Caco-2 (cell line): ENCODE data around the gene HIRA. TPM values are rescaled to one million over a fixed set of nuclear protein-coding genes. Genes with fewer than 3 reads are reported as not detected.

Experiments used
- BruUV-seq: library from RNA; stranded (reverse); fragments of 400-500 nt; replicated peaks from 2 replicates; lab custom pipeline; 2021; lab: Mats Ljungman, UMichigan
- CTCF ChIA-PET: fragments of 300-600 bp; sonication (Branson Sonifier 250); formaldehyde crosslinking; loops from one replicate; lab custom pipeline; 2022; ENCODE audit warnings: antibody characterized with exemption; lab: Charles Lee
- POLR2A ChIA-PET: fragments of 300-600 bp; sonication (Branson Sonifier 250); formaldehyde crosslinking; loops from one replicate; lab custom pipeline; 2022; ENCODE audit warnings: antibody characterized with exemption; lab: Charles Lee
- DNase-seq, 2 experiments: peaks; one replicate each; pipeline versions ENCODE4 v3.0.0 to v3.0.0-alpha.2; 2020 to 2022
- H3K27me3 ChIP-seq: replicated peaks from 2 replicates; pipeline ENCODE4 v1.6.0; 2011; ENCODE audit warnings: low read length; ENCODE audit not compliant: control insufficient read depth, insufficient read depth
- H3K36me3 ChIP-seq: 2 replicates; pipeline ENCODE4 v1.5.1; 2011; ENCODE audit warnings: low read length; ENCODE audit not compliant: control insufficient read depth, insufficient read depth
- H3K4me1 ChIP-seq: fragments of 250-450 bp; sonication (Bioruptor Pico); 2 replicates; pipeline ENCODE4 v1.5.1; 2020; ENCODE audit warnings: mild to moderate bottlenecking
- H3K4me3 ChIP-seq: 2 replicates; pipeline ENCODE4 v1.5.1; 2011; ENCODE audit warnings: low read depth, mild to moderate bottlenecking, control low read depth, low read length
- H3K9me3 ChIP-seq: fragments of 250-450 bp; sonication (Bioruptor Pico); 2 replicates; pipeline ENCODE4 v1.5.1; 2020; ENCODE audit warnings: mild to moderate bottlenecking, moderate library complexity
- H3K27ac Mint-ChIP-seq: one replicate; pipeline ENCODE4 v1.8.0; 2022; ENCODE audit warnings: mixed read lengths; ENCODE audit not compliant: unreplicated experiment
- H3K27me3 Mint-ChIP-seq: one replicate; pipeline ENCODE4 v1.8.0; 2022; ENCODE audit warnings: mixed read lengths; ENCODE audit not compliant: insufficient read depth, unreplicated experiment
- H3K36me3 Mint-ChIP-seq: one replicate; pipeline ENCODE4 v1.8.0; 2022; ENCODE audit warnings: mild to moderate bottlenecking, mixed read lengths; ENCODE audit not compliant: insufficient read depth, unreplicated experiment
- H3K4me1 Mint-ChIP-seq: one replicate; pipeline ENCODE4 v1.8.0; 2022; ENCODE audit warnings: low read depth, mixed read lengths; ENCODE audit not compliant: unreplicated experiment
- H3K4me3 Mint-ChIP-seq: one replicate; pipeline ENCODE4 v1.8.0; 2022; ENCODE audit warnings: mild to moderate bottlenecking, moderate library complexity, mixed read lengths; ENCODE audit not compliant: unreplicated experiment
- H3K9me3 Mint-ChIP-seq: one replicate; pipeline ENCODE4 v1.8.0; 2022; ENCODE audit warnings: mixed read lengths; ENCODE audit not compliant: unreplicated experiment
- CTCF ChIP-seq, 2 experiments: fragments of 200-600 bp in 1 of 2; IDR thresholded peaks; 1 replicate in 1 of 2; 2 replicates in 1 of 2; pipeline versions ENCODE4 v1.5.1 to v1.8.0; 2011 to 2022; ENCODE audit warnings: antibody characterized with exemption in 1 of 2, control low read depth in 1 of 2, inconsistent platforms in 1 of 2, low read depth in 1 of 2, low read length in 1 of 2, mild to moderate bottlenecking in 1 of 2, moderate library complexity in 1 of 2; ENCODE audit not compliant: insufficient read depth in 1 of 2, severe bottlenecking in 1 of 2, unreplicated experiment in 1 of 2
- intact Hi-C: fragments of 100-400 bp; cut with micrococcal nuclease; formaldehyde crosslinking; loops from one replicate; pipeline ENCODE4 v1.10.0; 2022; ENCODE audit not compliant: unreplicated experiment
- total RNA-seq: library from RNA; stranded (reverse); gene quantifications from 2 replicates; pipeline ENCODE4 v1.2.3, GENCODE V29; 2022

The HIRA gene
- total RNA-seq, 1 experiment from 2014 or later = 60.1 TPM

GRCh38 chr22:19419086-19419463 lies 12.5 kb downstream of the HIRA start:
- intact Hi-C loops = no loop called here
- CTCF ChIA-PET = no interaction called here
- no peaks in the 10 kb centered on the region for H3K9me3 Mint-ChIP-seq
- no peaks in the 10 kb centered on the region for H3K9me3 ChIP-seq
- no TSS peak for BruUV-seq
- H3K4me3 ChIP-seq = no peak overlapping the region
- H3K4me1 Mint-ChIP-seq = peaks cover 15% of the 10 kb centered on the region
- no peaks in the 10 kb centered on the region for H3K4me1 ChIP-seq
- H3K36me3 ChIP-seq = no peaks in the 10 kb centered on the region
- no peak for TF ChIP-seq CTCF (IDR thresholded peaks at IDR 0.05; ENCODE audit: insufficient read depth in 1 of 2, low read depth in 1 of 2, low read length in 1 of 2, severe bottlenecking in 1 of 2, unreplicated experiment in 1 of 2)
- no peak overlapping the region for H3K4me3 Mint-ChIP-seq
- H3K27ac Mint-ChIP-seq = no peak overlapping the region
- H3K27me3 ChIP-seq = no peaks in the 10 kb centered on the region
- POLR2A ChIA-PET = no interaction called here
- H3K27me3 Mint-ChIP-seq = no peaks in the 10 kb centered on the region
- DNase-seq = no peak
- H3K36me3 Mint-ChIP-seq = peaks cover 15% of the 10 kb centered on the region

GRCh38 chr22:19412923-19413322 lies 18.6 kb downstream of the HIRA start:
- CTCF ChIA-PET = no interaction called here

GRCh38 chr22:19412478-19412877 lies 19.1 kb downstream of the HIRA start:
- Histone ChIP-seq H3K27me3 (no peaks in the 10 kb centered on the region), H3K36me3 (no peaks in the 10 kb centered on the region; the same call in none of the 2 replicates), H3K9me3 (no peaks in the 10 kb centered on the region), H3K4me1 (no peaks in the 10 kb centered on the region), H3K4me3 (no peak overlapping the region)
- POLR2A ChIA-PET = interaction anchor here (0.6 kb wide), 1 partner anchor 144 kb away, joined by 4 read pairs; no protein-coding TSS in a partner anchor
- Mint-ChIP-seq H3K9me3 (no peaks in the 10 kb centered on the region), H3K27me3 (no peaks in the 10 kb centered on the region), H3K27ac (peak overlapping the region; percentile 6), H3K4me3 (no peak overlapping the region), H3K4me1 (no peaks in the 10 kb centered on the region), H3K36me3 (peaks cover 23% of the 10 kb centered on the region)
- CTCF ChIA-PET = no interaction called here
- BruUV-seq = no TSS peak
- intact Hi-C loops = no loop called here
- DNase-seq = no peak
- no peak for TF ChIP-seq CTCF (IDR thresholded peaks at IDR 0.05; ENCODE audit: insufficient read depth in 1 of 2, low read depth in 1 of 2, low read length in 1 of 2, severe bottlenecking in 1 of 2, unreplicated experiment in 1 of 2)

More at GRCh38 chr22:19412923-19413322, 18.6 kb downstream of the HIRA start:
- Mint-ChIP-seq H3K4me3 (no peak overlapping the region), H3K9me3 (no peaks in the 10 kb centered on the region), H3K27me3 (no peaks in the 10 kb centered on the region), H3K36me3 (peaks cover 18% of the 10 kb centered on the region), H3K4me1 (no peaks in the 10 kb centered on the region), H3K27ac (peak overlapping the region; percentile 6)
- Histone ChIP-seq H3K36me3 (no peaks in the 10 kb centered on the region; the same call in none of the 2 replicates), H3K9me3 (no peaks in the 10 kb centered on the region), H3K4me3 (no peak overlapping the region), H3K27me3 (no peaks in the 10 kb centered on the region), H3K4me1 (no peaks in the 10 kb centered on the region)
- POLR2A ChIA-PET = no interaction called here
- no TSS peak for BruUV-seq
- TF ChIP-seq CTCF (IDR thresholded peaks at IDR 0.05; ENCODE audit: insufficient read depth in 1 of 2, low read depth in 1 of 2, low read length in 1 of 2, severe bottlenecking in 1 of 2, unreplicated experiment in 1 of 2) = no peak
- intact Hi-C loops = no loop called here
- DNase-seq = no peak
